Tibial nerve (tissue), 4 donors: ENCODE results near the gene ALDH4A1.

Experiments
- CTCF ChIP-seq, 5 experiments: fragments of 200-600 bp in 3 of 5; fragments of 450-650 bp in 2 of 5; sonication (generic) in 3 of 5; IDR thresholded peaks; one replicate each; pipeline ENCODE4 v1.5.1; 2016 to 2019; ENCODE audit warnings: antibody characterized with exemption in 5 of 5, mild to moderate bottlenecking in 3 of 5, moderate library complexity in 2 of 5
- EP300 ChIP-seq, 2 donors: sonication (generic); formaldehyde crosslinking; IDR thresholded peaks; one replicate each; pipeline ENCODE4 v1.6.1; 2017; ENCODE audit warnings: antibody characterized with exemption in 2 of 2, mild to moderate bottlenecking in 1 of 2
- POLR2A ChIP-seq, 2 donors: fragments of 450-650 bp; IDR thresholded peaks; one replicate each; pipeline ENCODE4 v1.6.1; 2017; ENCODE audit warnings: antibody characterized with exemption in 2 of 2, mild to moderate bottlenecking in 2 of 2, moderate library complexity in 2 of 2

- TF ChIP-seq CTCF (IDR thresholded peaks at IDR 0.05), result no peak
- TF ChIP-seq POLR2A (IDR thresholded peaks at IDR 0.05), result no peak
- TF ChIP-seq EP300 (IDR thresholded peaks at IDR 0.05), result no peak
These were observed 1.0 kb downstream of the ALDH4A1 start for GRCh38 chr1:18901147-18901951.
